ENCODE data around the gene GPC6. TPM values are rescaled to one million over a fixed set of nuclear protein-coding genes. Genes with fewer than 3 reads are reported as not detected.

GPC6 gene
- total RNA-seq, 2 donors from 2014 or later = 1.6 to 4.0 TPM

GRCh38 chr13:93406136-93406535 lies 179.5 kb downstream of the GPC6 start:
- Histone ChIP-seq H3K27ac (no peak overlapping the region), H3K27me3 (peaks cover 0 to 3% of the 10 kb centered on the region in 2 donors), H3K36me3 (replicated peaks in 1 of 2; ENCODE audit: insufficient read depth in 1 of 2, low read depth in 2 of 2) (no peaks in the 10 kb centered on the region), H3K4me1 (no peaks in the 10 kb centered on the region), H3K9me3 (no peaks in the 10 kb centered on the region), H3K4me3 (no peak overlapping the region)
- DNase-seq (no peak), ATAC-seq (no peak)
- intact Hi-C loops (cut with DNase I) = no loop called here
- 80 to 84% methylated on average over 2 of the region's 2 CpGs for WGBS, 2 donors
- TF ChIP-seq POLR2A (IDR thresholded peaks at IDR 0.05) (no peak), CTCF (IDR thresholded peaks at IDR 0.05) (no peak)

GRCh38 chr13:93407551-93407950 lies 180.9 kb downstream of the GPC6 start:
- Histone ChIP-seq H3K27me3 (peaks cover 0 to 3% of the 10 kb centered on the region in 2 donors), H3K9me3 (no peaks in the 10 kb centered on the region), H3K36me3 (replicated peaks in 1 of 2; ENCODE audit: insufficient read depth in 1 of 2, low read depth in 2 of 2) (no peaks in the 10 kb centered on the region), H3K27ac (no peak overlapping the region), H3K4me1 (no peaks in the 10 kb centered on the region), H3K4me3 (no peak overlapping the region)
- no peak for DNase-seq
- TF ChIP-seq POLR2A (IDR thresholded peaks at IDR 0.05) = no peak
- no peak for ATAC-seq
- intact Hi-C loops (cut with DNase I) = no loop called here

GRCh38 chr13:93409001-93409400 lies 182.4 kb downstream of the GPC6 start:
- no peak for ATAC-seq
- 86 to 88% methylated on average over 3 of the region's 3 CpGs for WGBS, 2 donors
- H3K4me3 ChIP-seq = no peak overlapping the region
- no peaks in the 10 kb centered on the region for H3K36me3 ChIP-seq (replicated peaks in 1 of 2; ENCODE audit: insufficient read depth in 1 of 2, low read depth in 2 of 2)
- no peaks in the 10 kb centered on the region for H3K9me3 ChIP-seq
- H3K4me1 ChIP-seq = no peaks in the 10 kb centered on the region
- TF ChIP-seq POLR2A (IDR thresholded peaks at IDR 0.05) = no peak
- TF ChIP-seq CTCF (IDR thresholded peaks at IDR 0.05) = no peak
- intact Hi-C loops (cut with DNase I) = no loop called here
- H3K27me3 ChIP-seq = peaks cover 0 to 3% of the 10 kb centered on the region in 2 donors
- DNase-seq = no peak
- H3K27ac ChIP-seq = no peak overlapping the region

GRCh38 chr13:93409816-93410215 lies 183.2 kb downstream of the GPC6 start:
- intact Hi-C loops (cut with DNase I) = no loop called here

GRCh38 chr13:93411186-93411680 lies 184.6 kb downstream of the GPC6 start:
- intact Hi-C loops (cut with DNase I) = no loop called here
- Histone ChIP-seq H3K4me3 (no peak overlapping the region), H3K27me3 (no peaks in the 10 kb centered on the region), H3K9me3 (no peaks in the 10 kb centered on the region), H3K27ac (no peak overlapping the region), H3K4me1 (no peaks in the 10 kb centered on the region), H3K36me3 (replicated peaks in 1 of 2; ENCODE audit: insufficient read depth in 1 of 2, low read depth in 2 of 2) (no peaks in the 10 kb centered on the region)
- DNase-seq (no peak), ATAC-seq (no peak)
- TF ChIP-seq CTCF (IDR thresholded peaks at IDR 0.05) (no peak), POLR2A (IDR thresholded peaks at IDR 0.05) (no peak)
- WGBS, 2 donors = 83 to 85% methylated on average over 3 of the region's 3 CpGs

More at GRCh38 chr13:93409816-93410215, 183.2 kb downstream of the GPC6 start:
- no peaks in the 10 kb centered on the region for H3K9me3 ChIP-seq
- H3K36me3 ChIP-seq (replicated peaks in 1 of 2; ENCODE audit: insufficient read depth in 1 of 2, low read depth in 2 of 2) = no peaks in the 10 kb centered on the region
- DNase-seq (no peak), ATAC-seq (no peak)
- TF ChIP-seq CTCF (IDR thresholded peaks at IDR 0.05) (no peak), POLR2A (IDR thresholded peaks at IDR 0.05) (no peak)
- no peak overlapping the region for H3K27ac ChIP-seq
- no peaks in the 10 kb centered on the region for H3K27me3 ChIP-seq
- H3K4me3 ChIP-seq = no peak overlapping the region
- no peaks in the 10 kb centered on the region for H3K4me1 ChIP-seq
